Adrenal gland (tissue), 5 donors: ENCODE measurements around the gene PDCD1.

Experiments used
- CTCF ChIP-seq, 6 experiments: fragments of 450-650 bp in 4 of 6; fragments of 200-600 bp in 2 of 6; sonication (generic) in 1 of 6; IDR thresholded peaks; 1 replicate in 5 of 6; 2 replicates in 1 of 6; pipeline versions ENCODE4 v1.5.1 to v1.8.0; 2016 to 2021; ENCODE audit warnings: antibody characterized with exemption in 6 of 6, mild to moderate bottlenecking in 2 of 6, moderate library complexity in 1 of 6
- POLR2A ChIP-seq, 2 donors: fragments of 450-650 bp; IDR thresholded peaks; one replicate each; pipeline ENCODE4 v1.6.1; 2017; ENCODE audit warnings: antibody characterized with exemption in 2 of 2, mild to moderate bottlenecking in 2 of 2, moderate library complexity in 1 of 2
- donor health status: DM: no; HTN: no; CAD: no.

- TF ChIP-seq CTCF (IDR thresholded peaks at IDR 0.05), result no peak
- no peak for TF ChIP-seq POLR2A (IDR thresholded peaks at IDR 0.05)
Observed at GRCh38 chr2:241855245-241855887, 3.3 kb downstream of the PDCD1 start.
